ENCODE results near the gene OR51E1. TPM values are rescaled to one million over a fixed set of nuclear protein-coding genes. Genes with fewer than 3 reads are reported as not detected.
A peak's percentile ranks its signal among the peaks of the same experiment; 100 is the strongest.

OR51E1 gene, protein sequence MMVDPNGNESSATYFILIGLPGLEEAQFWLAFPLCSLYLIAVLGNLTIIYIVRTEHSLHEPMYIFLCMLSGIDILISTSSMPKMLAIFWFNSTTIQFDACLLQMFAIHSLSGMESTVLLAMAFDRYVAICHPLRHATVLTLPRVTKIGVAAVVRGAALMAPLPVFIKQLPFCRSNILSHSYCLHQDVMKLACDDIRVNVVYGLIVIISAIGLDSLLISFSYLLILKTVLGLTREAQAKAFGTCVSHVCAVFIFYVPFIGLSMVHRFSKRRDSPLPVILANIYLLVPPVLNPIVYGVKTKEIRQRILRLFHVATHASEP
- total RNA-seq = under 1 TPM in 2 of 4 donors, not detected in 2; 0.16 to 0.27 TPM

- Histone ChIP-seq H3K9me3 (no peaks in the 10 kb centered on the region), H3K27ac (peak within 1 kb of the TSS in 1 of 4 donors; percentile 12), H3K4me1 (no peaks in the 10 kb centered on the region), H3K27me3 (no peaks in the 10 kb centered on the region), H3K36me3 (no peaks in the 10 kb centered on the region), H3K4me3 (no peak within 1 kb of the TSS)
- in situ Hi-C loops (cut with MboI; ENCODE audit: low pct_ligation_motif_present in 1 of 4, low pct_unique_long_range_greater_than_20kb in 1 of 4, low sequenced_read_pairs in 3 of 4) = loop anchor here (25.0 kb wide), 2 partner anchors 194 to 369 kb away; partner anchors contain the start of gene OR51S1 (in 1 of the 4)
- 62% methylated on average over 3 of the region's 3 CpGs; no CpG with 5 or more reads in 1 of the 2 donors for WGBS, 2 donors (ENCODE audit: low coverage in 1 of 2)
- DNase-seq = no peak
- TF ChIP-seq EP300 (IDR thresholded peaks at IDR 0.05; ENCODE audit: low read depth) (no peak), CTCF (IDR thresholded peaks at IDR 0.05) (no peak), POLR2A (IDR thresholded peaks at IDR 0.05) (no peak), POLR2AphosphoS5 (IDR thresholded peaks at IDR 0.05) (no peak)
- intact Hi-C loops (cut with DNase I; ENCODE audit: low total_unique reads) = no loop called here
Measured at GRCh38 chr11:4643682-4644081, at the start of gene OR51E1. Gene OR51E1, plus strand, starts transcription at chr11:4643982. Its CDS starts 8,545 bp downstream, at chr11:4652527.

GRCh38 chr11:4605057-4605456 is 38.7 kb upstream of the OR51E1 start:
- WGBS, 2 donors (ENCODE audit: low coverage in 1 of 2) = 90% methylated on average over 4 of the region's 4 CpGs; no CpG with 5 or more reads in 1 of the 2 donors
- Histone ChIP-seq H3K4me3 (no peak overlapping the region), H3K4me1 (peaks cover 0 to 26% (median 19%) of the 10 kb centered on the region in 4 donors), H3K27ac (no peak overlapping the region), H3K9me3 (no peaks in the 10 kb centered on the region), H3K27me3 (no peaks in the 10 kb centered on the region), H3K36me3 (peaks cover 0 to 30% (median 6%) of the 10 kb centered on the region in 4 donors)
- in situ Hi-C loops (cut with MboI; ENCODE audit: low pct_ligation_motif_present in 1 of 4, low pct_unique_long_range_greater_than_20kb in 1 of 4, low sequenced_read_pairs in 3 of 4) = no loop called here
- DNase-seq = no peak
- intact Hi-C loops (cut with DNase I; ENCODE audit: low total_unique reads) = no loop called here
- TF ChIP-seq EP300 (IDR thresholded peaks at IDR 0.05; ENCODE audit: low read depth) (no peak), POLR2AphosphoS5 (IDR thresholded peaks at IDR 0.05) (no peak), CTCF (IDR thresholded peaks at IDR 0.05) (no peak), POLR2A (IDR thresholded peaks at IDR 0.05) (no peak)

DNA sequence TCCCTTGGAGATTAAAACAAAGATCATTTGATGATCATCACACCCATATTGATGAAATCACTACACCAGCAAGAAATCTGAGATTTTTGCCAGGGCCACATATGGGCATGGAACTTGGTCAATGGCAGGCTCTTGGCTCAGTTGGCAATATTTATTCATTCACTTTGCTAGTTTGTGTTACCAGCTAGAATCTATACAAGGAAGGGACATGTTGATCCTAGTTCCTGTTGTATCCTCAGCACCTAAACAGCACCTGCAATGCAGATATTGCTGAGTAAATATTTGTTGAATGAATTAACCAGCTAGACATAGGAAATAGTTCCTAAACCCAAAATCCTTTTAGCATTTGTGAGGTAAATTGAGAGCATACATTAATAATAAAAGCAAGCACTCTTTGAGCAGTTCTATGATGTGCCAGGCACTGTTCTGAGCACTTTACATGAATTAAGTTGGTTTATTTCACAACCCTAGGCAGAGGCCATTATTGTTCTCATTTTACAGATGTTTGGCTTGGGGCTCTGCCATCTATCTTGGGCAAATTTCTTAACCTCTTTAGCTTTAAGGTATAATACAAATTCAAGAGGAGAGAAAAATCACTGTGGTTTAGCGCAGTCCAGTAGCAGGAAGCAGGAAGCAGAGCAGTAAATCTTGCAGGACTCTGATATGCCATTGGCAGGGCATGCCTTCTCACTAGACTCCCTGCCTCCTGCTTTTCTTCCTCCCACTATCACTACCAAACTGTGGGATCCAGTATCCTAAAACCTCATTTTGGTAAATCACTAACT is 37.4 kb upstream of the OR51E1 start:
- no peak for TF ChIP-seq CTCF (IDR thresholded peaks at IDR 0.05)
- no peak for TF ChIP-seq EP300 (IDR thresholded peaks at IDR 0.05; ENCODE audit: low read depth)
- TF ChIP-seq POLR2A (IDR thresholded peaks at IDR 0.05) = no peak
- no peak for TF ChIP-seq POLR2AphosphoS5 (IDR thresholded peaks at IDR 0.05)
- Histone ChIP-seq H3K27me3 (no peaks in the 10 kb centered on the region), H3K36me3 (peaks cover 0 to 18% (median 4%) of the 10 kb centered on the region in 4 donors), H3K9me3 (no peaks in the 10 kb centered on the region), H3K4me3 (peak overlapping the region in 2 of 4 donors; percentile 55 to 93), H3K27ac (peak overlapping the region; percentile 88 to 93 (median 92)), H3K4me1 (peaks cover 0 to 31% (median 19%) of the 10 kb centered on the region in 4 donors)
- intact Hi-C loops (cut with DNase I; ENCODE audit: low total_unique reads) (no loop called here), in situ Hi-C loops (cut with MboI; ENCODE audit: low pct_ligation_motif_present in 1 of 4, low pct_unique_long_range_greater_than_20kb in 1 of 4, low sequenced_read_pairs in 3 of 4) (no loop called here)
- WGBS, 2 donors (ENCODE audit: low coverage in 1 of 2) = 43 to 61% methylated on average over 1 of the region's 1 CpG
- DNase-seq = peak; percentile 22

DNA sequence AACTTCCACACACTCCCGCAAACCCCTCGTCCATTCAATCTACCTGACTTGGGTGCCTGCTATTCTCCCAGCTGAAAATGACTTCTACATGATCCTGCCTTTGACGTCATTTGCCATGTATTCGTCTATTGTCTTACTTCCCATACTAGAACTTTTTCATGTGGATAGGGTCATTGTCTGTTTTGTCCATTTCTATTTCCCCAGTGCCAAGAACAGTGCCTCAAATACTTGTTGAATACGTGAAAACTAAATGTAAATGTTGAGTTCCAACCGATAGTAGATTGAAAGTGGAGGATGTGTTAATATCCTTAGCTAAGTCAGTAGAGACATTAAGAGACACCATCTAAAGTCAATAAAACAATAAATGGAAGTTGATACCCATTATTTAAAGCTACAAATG is 36.7 kb upstream of the OR51E1 start:
- no peaks in the 10 kb centered on the region for H3K9me3 ChIP-seq
- in situ Hi-C loops (cut with MboI; ENCODE audit: low pct_ligation_motif_present in 1 of 4, low pct_unique_long_range_greater_than_20kb in 1 of 4, low sequenced_read_pairs in 3 of 4) (no loop called here), intact Hi-C loops (cut with DNase I; ENCODE audit: low total_unique reads) (no loop called here)
- H3K27me3 ChIP-seq = no peaks in the 10 kb centered on the region
- 9 to 29% methylated on average over 4 to 6 of the region's 6 CpGs for WGBS, 2 donors (ENCODE audit: low coverage in 1 of 2)
- peak overlapping the region; percentile 88 to 93 (median 92) for H3K27ac ChIP-seq
- H3K4me1 ChIP-seq = peaks cover 0 to 31% (median 19%) of the 10 kb centered on the region in 4 donors
- peak overlapping the region; percentile 41 to 93 (median 56) for H3K4me3 ChIP-seq
- no peak for DNase-seq
- no peak for TF ChIP-seq CTCF (IDR thresholded peaks at IDR 0.05)
- no peak for TF ChIP-seq POLR2AphosphoS5 (IDR thresholded peaks at IDR 0.05)
- TF ChIP-seq POLR2A (IDR thresholded peaks at IDR 0.05) = no peak
- no peak for TF ChIP-seq EP300 (IDR thresholded peaks at IDR 0.05; ENCODE audit: low read depth)
- peaks cover 0 to 11% (median 4%) of the 10 kb centered on the region in 4 donors for H3K36me3 ChIP-seq

All from transverse colon (tissue), 4 donors.